HG03039 (cell line): ENCODE results near the gene MAP3K20.
"Not testable (repeated sequence)": the region's sequence is repeated elsewhere in the genome, so short reads cannot be mapped to it uniquely, and the experiment has no call there.

ENCODE experiments used
- ATAC-seq: cut with Tn5 transposase; IDR thresholded peaks from one replicate; pipeline ENCODE4 v1.9.1; 2021; ENCODE audit warnings: mild to moderate bottlenecking, moderate library complexity; ENCODE audit not compliant: unreplicated experiment

MAP3K20 gene

DNA sequence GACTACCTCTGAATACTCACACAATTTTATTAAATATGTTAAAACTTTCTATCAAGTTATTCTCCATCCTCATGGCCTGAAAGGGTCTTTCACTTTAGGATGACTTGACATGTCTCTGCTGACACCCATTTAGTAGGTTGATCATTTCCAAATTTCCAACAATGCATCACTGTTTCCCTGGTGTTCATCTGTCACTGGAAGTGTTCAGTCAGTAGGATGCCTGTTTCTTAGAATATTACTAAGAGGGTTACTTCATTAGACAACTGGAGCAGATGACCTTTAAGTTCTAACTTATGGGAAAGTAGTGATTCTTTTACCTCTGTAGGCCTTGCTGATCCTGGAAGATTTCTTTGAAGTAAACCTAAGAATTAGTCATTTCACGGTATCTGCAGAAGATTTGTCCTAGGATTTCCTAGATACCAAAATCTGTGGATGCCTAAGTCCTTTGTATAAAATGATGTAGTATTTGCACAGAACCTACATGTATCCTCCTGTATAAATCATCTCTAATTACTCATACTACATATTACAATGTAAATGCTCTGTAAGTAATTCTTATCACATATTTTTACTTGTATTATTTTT lies 77.7 kb downstream of the MAP3K20 start:
- ATAC-seq = no peak

GRCh38 chr2:173157676-173158293 lies 82.1 kb downstream of the MAP3K20 start:
- ATAC-seq = no peak

DNA sequence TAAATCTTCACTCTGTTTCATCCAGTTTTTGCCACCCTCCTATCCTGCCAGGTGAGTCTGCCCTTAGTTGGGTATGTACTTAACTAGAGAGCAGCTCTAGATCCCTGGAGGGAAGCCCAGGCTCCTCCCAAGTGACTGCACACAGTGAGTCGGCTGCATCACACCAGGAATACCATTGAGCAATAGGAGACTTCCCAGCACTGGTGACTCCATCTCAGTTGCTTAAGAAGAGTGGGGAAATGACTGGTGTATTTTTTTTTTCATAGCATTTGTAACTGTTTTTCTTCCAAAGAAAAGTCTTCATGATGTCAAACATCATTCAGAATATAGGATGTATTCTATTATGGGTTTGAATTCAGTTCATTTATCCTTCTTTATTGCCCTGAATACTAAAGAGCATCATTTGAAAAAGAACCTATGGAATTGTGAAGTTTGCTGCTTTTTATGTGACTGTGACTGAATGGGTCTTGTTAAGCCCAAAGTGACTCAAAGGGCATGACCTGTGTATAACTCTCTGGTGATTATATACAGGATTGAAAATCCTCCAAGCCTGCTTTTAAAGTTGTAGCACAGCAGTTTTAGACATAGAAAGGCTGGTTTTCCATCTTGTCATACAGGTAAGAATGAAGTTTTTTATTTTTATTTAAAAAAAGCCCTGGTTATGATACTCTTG lies 84.3 kb downstream of the MAP3K20 start:
- ATAC-seq = no peak

DNA sequence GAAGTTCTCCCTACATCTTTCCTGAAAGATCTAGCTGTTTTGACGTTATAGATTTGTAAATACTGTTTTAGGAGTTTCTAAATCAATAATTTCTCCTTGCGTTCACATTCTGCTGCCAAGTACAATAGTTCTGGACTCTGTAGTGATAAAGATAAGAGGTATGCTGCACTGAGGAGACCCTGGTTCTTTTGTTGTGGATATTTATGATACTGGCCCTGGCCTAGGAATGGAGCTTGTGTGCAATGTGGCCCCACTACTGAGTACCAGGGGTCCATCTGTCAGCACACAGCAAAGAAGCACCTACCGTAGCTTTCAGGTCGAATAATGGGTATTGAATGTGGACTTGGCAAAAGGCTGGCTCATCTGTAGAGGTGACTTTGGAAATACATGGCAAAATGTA lies 85.0 kb downstream of the MAP3K20 start:
- no peak for ATAC-seq

DNA sequence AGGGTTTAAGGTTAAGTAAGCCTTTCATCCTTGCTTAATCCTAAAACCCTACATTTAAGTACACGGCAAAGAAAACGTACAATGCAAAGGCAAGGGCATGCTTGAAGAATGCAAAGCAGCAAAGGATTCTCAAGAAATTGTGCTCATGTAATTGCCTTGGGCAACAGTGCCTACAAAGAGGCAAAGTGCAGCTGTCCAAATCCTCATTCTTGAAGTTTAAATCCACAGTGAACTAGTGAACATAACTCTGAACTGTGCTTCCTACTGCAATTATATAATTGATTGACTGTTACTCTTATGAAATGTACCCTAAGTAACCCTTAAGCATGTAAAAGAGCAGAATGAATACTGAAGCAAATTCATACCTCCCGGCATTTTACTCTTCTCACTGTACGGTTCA lies 85.4 kb downstream of the MAP3K20 start:
- ATAC-seq = no peak

DNA sequence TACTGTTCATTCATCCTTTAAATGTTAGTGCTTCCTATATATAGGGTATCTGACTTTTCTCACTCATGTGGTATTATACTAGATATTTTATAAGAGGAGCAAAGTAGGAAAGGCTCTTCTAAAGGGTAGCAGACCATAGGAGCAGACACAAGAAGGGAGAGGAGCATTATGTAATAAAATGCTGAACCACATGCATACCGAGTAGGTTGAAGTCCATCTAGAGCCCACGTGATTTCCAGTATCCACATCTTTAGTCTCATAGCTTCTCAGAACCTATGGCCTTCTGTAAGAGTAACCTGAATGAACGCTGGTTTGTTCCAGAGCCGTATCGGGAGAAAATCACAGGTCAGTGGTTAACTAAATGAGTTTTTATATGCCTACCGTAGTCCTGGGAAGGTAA lies 85.9 kb downstream of the MAP3K20 start:
- ATAC-seq = no peak

DNA sequence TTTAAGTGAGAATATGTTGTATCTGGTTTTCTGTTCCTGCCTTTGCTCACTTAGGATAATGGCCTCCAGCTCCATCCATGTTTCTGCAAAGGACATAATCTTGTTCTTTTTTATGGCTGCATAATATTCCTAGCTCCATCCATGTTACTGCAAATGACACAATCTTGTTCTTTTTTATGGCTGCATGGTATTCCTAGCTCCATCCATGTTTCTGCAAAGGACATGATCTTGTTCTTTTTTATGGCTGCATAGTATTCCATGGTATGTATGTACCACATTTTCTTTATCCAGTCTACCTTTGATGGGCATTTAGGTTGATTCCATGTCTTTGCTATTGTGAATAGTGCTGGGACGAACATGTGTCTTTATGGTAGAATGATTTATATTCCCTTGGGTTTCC lies 87.7 kb downstream of the MAP3K20 start:
- ATAC-seq = not testable (repeated sequence)

GRCh38 chr2:173164396-173164795 lies 88.8 kb downstream of the MAP3K20 start:
- ATAC-seq = no peak

- no peak for ATAC-seq
Observed at GRCh38 chr2:173165443-173166238, 90.0 kb downstream of the MAP3K20 start.

GRCh38 chr2:173171321-173171720 lies 95.7 kb downstream of the MAP3K20 start:
- no peak for ATAC-seq

DNA sequence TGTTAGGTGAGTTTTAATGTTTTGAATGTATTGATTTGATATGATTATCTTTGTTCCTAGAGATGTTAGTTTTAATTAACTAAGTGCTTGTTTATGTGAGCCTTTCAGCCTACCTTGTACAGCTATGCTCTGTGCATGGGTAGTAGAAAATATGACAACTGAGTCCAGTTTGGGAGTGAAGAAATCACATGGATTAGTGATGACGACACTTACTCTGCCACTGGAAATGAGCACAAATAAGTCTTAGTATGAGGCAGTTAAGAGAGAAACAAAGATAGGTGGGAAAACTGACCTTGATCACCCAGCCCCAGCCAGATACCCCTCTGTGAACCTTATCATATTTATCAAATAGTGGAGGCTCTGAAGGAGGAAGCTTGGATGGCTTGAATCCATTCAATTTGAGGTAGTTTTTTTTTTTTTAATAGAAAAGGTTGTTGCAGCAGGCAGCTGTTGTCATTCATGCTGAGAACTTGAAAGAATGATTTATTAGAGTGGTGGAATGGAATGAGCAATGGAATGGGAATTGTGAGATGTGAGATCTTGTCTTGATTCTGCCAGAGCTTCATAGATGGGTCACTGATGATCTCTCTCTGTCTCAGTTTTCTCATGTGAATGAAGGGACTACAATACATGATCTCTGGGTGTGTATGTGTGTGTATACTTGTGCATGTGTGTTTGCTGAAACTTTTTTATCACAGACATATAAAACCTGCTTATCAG lies 96.4 kb downstream of the MAP3K20 start:
- no peak for ATAC-seq

GRCh38 chr2:173174339-173174738 lies 98.7 kb downstream of the MAP3K20 start:
- not testable (repeated sequence) for ATAC-seq

GRCh38 chr2:173175222-173175621 lies 99.6 kb downstream of the MAP3K20 start:
- ATAC-seq = no peak

DNA sequence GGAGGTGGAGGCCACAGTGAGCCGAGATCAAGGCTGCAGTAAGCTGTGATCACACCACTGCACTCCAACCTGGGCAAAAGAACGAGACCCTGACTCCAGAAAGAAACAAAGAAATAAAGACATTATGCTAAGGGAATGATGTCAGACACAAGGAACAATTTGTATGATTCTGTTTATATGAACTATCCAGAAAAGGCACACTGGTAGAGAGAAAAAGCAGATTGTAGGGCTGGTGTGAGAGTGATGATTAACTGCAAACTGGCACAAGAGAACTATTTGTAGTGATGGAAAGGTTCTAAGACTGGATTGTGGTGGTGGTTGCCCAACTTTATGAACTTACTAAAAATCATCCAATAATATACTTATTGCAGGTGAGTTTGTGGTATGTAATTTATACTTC lies 106.3 kb downstream of the MAP3K20 start:
- no peak for ATAC-seq

- ATAC-seq = no peak
Observed at GRCh38 chr2:173184031-173185004, 108.7 kb downstream of the MAP3K20 start.

- ATAC-seq = no peak
Observed at GRCh38 chr2:173185437-173185836, 109.8 kb downstream of the MAP3K20 start.

DNA sequence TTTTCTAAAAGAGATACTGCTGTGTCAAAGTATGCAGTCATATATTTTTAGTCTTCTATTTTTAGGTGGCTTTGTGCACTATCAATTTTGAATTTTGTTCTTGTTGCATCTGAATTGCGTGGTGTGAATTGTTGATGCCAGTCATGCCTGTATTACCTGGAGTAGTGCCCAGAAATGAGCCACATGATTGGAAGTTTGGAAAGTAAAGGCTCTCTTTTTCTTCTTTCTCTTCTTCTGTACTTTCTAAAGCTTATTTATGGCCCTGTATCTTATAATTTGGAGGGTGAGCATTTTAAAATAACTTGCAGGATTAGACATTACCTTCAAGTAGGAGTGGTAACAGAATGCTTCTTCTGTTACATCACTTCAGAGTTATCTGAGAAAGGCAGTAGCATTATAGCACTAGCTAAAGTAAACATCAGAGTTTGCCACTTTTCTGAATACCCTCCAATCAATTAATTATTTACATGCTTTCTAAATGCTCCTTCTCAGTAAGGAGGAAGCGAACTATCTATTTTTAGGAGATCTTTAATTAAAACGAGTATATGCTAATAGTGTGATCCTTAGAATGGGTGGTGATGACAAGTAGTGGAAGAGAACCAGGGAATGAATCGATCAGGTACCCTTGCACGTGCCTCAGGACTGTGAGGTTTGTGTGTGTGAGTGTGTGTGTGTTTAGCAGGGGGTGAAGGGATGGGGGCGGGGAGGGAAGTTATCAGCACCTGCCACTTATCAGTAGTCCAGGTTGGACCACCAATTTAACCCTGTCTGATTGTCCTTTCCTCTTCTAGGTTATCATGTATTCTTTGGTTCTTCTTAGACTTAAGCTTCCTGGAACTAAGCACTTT lies 112.5 kb downstream of the MAP3K20 start:
- ATAC-seq = no peak

DNA sequence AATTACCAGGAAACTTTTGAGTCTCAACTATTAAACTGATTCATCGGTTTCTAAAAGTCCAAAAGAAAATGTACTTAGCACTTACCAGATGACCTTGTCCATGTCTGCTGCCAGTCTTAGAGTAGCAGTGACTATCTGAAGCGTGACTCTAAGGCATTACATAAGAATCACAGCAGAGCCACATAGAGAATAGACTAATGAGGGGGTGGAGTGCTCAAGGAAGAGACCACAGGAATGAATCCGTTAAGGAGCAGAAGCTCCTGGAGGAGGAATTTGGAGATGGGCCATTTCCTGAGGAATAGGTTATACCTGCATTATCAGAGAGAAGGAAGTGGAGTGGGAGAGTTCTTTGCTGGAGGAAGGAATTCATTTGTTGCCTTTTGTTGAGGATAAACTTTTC lies 116.0 kb downstream of the MAP3K20 start:
- no peak for ATAC-seq

- ATAC-seq = no peak
Observed at GRCh38 chr2:173192071-173192470, 116.4 kb downstream of the MAP3K20 start.
